Mesodermal cell (in vitro differentiated cells): Measurements from ENCODE around the gene GRN.
"Not testable (repeated sequence)": the region's sequence is repeated elsewhere in the genome, so short reads cannot be mapped to it uniquely, and the experiment has no call there.

Experiments
- H3K27ac ChIP-seq: 2 replicates; pipeline ENCODE4 v1.7.0; 2013; ENCODE audit warnings: mild to moderate bottlenecking, low read depth, low read length, moderate library complexity; ENCODE audit not compliant: severe bottlenecking
- H3K36me3 ChIP-seq: 2 replicates; pipeline ENCODE4 v1.7.1; 2013; ENCODE audit warnings: mild to moderate bottlenecking, low read length, moderate library complexity; ENCODE audit not compliant: control insufficient read depth, insufficient read depth
- H3K4me1 ChIP-seq: one replicate; pipeline ENCODE4 v1.7.1; 2013; ENCODE audit warnings: mild to moderate bottlenecking, low read length; ENCODE audit not compliant: insufficient read depth, control insufficient read depth, poor library complexity, severe bottlenecking
- H3K4me3 ChIP-seq: 2 replicates; pipeline ENCODE4 v1.7.0; 2013; ENCODE audit warnings: low read length, control low read depth, mild to moderate bottlenecking; ENCODE audit not compliant: insufficient read depth, poor library complexity, severe bottlenecking; ENCODE audit errors: extremely low read depth
- H3K9me3 ChIP-seq: 2 replicates; pipeline ENCODE4 v1.7.1; 2013; ENCODE audit warnings: mild to moderate bottlenecking, low read length, moderate library complexity; ENCODE audit not compliant: control insufficient read depth
- WGBS, 2 experiments: methylation state at CpG; one replicate each; pipeline ENCODE4 v1.1.5; 2013; ENCODE audit warnings: missing lambda C conversion rate in 2 of 2; ENCODE audit not compliant: insufficient coverage in 2 of 2; 5-methylcytosine and 5-hydroxymethylcytosine counted together

GRN gene

GRCh38 chr17:44385287-44386181 is 40.4 kb downstream of the GRN start:
- Histone ChIP-seq H3K4me3 (peak overlapping the region; percentile 39), H3K27ac (no peak overlapping the region), H3K9me3 (no peaks in the 10 kb centered on the region), H3K4me1 (no peaks in the 10 kb centered on the region), H3K36me3 (no peaks in the 10 kb centered on the region)
- WGBS, 2 experiments = 29% methylated on average over 61 to 65 of the region's 68 CpGs

DNA sequence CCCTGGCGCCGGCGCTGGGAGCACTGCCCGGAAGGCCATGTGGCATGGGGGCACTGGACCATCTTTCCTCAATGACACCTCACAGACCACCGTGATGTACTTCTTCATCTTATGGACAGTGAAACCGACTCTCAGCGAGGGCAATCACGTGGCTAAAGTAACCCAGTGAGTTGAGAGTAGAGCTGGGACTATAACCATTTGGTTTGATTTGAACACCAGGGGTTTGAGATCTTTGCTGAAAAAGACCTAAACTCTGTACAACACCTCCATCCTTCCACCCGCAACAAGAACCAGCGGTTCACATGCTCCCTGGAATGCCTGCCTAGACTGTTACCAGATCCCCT is 41.1 kb downstream of the GRN start:
- 79 to 94% methylated on average over 6 of the region's 10 CpGs for WGBS, 2 experiments
- Histone ChIP-seq H3K9me3 (no peaks in the 10 kb centered on the region), H3K27ac (no peak overlapping the region), H3K4me1 (no peaks in the 10 kb centered on the region), H3K4me3 (no peak overlapping the region), H3K36me3 (no peaks in the 10 kb centered on the region)

GRCh38 chr17:44387804-44388203 is 42.7 kb downstream of the GRN start:
- H3K4me1 ChIP-seq = no peaks in the 10 kb centered on the region
- WGBS, 2 experiments = no CpG with 5 or more reads among the region's 2 CpGs
- H3K9me3 ChIP-seq = no peaks in the 10 kb centered on the region
- no peak overlapping the region for H3K27ac ChIP-seq
- H3K4me3 ChIP-seq = no peak overlapping the region
- no peaks in the 10 kb centered on the region for H3K36me3 ChIP-seq

GRCh38 chr17:44389281-44389680 is 44.2 kb downstream of the GRN start, which contains the start of gene ITGA2B:
Gene ITGA2B (minus strand): TSS chr17:44389649. CDS start chr17:44389473, 176 bp downstream.
- 67 to 80% methylated on average over 1 of the region's 1 CpG for WGBS, 2 experiments
- Histone ChIP-seq H3K27ac (no peak within 1 kb of the TSS), H3K9me3 (no peaks in the 10 kb centered on the region), H3K4me3 (no peak within 1 kb of the TSS), H3K36me3 (no peaks in the 10 kb centered on the region), H3K4me1 (peaks cover 3% of the 10 kb centered on the region)

- WGBS, 2 experiments = 82 to 94% methylated on average over 4 to 5 of the region's 6 CpGs
- Histone ChIP-seq H3K9me3 (no peaks in the 10 kb centered on the region), H3K36me3 (no peaks in the 10 kb centered on the region), H3K4me1 (peaks cover 3% of the 10 kb centered on the region), H3K4me3 (no peak overlapping the region), H3K27ac (no peak overlapping the region)
These were observed 44.7 kb downstream of the GRN start for GRCh38 chr17:44389723-44390202.

DNA sequence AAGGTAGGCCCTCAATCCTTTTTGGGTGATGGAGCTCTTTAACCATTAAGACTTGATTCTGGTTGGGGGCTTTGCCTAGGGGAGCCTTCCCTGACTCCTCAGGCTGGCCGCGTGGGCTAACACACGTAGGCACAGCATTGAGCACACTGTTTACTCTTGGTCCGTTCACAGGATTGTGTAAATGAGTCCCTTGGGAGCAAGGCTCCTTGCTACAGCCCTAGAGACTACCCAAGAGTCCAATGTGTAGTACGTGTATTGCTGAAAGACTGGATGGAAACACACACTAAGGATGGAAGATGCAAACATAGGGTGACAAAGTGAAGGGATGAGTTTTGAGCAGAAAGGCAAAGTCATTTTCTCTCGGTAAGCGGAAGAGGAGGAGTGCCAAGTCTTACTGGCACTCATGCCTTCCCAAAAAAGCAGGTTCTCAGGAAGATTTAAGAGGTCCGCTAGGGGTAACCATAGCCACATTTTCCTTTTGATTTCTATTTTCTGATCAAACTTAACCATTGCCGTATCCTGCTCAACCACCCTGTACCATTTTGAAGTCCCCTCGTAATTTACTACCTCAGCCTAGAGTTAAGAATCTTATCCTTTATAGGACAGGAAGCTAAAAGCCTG is 45.3 kb downstream of the GRN start:
- no peak overlapping the region for H3K4me3 ChIP-seq
- H3K9me3 ChIP-seq = no peaks in the 10 kb centered on the region
- peaks cover 1% of the 10 kb centered on the region for H3K36me3 ChIP-seq
- H3K27ac ChIP-seq = no peak overlapping the region
- 95% methylated on average over 9 of the region's 10 CpGs for WGBS, 2 experiments
- peaks cover 3% of the 10 kb centered on the region for H3K4me1 ChIP-seq

DNA sequence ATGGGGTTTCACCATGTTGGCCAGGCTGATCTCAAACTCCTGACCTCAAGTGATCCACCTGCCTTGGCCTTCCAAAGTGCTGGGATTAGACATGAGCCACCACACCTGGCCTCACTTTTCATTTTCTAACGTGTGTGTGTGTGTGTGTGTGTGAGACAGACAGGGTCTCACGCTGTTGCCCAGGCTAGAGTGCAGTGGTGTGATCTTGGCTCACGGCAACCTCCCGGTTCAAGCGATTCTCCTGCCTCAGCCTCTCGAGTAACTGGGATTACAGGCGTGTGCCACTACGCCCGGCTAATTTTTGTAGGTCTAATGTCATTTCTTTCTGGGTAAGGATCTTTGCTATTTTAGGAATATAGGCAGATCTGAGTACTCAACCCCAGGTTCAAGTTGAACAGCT is 49.0 kb downstream of the GRN start:
- H3K36me3 ChIP-seq = peaks cover 36% of the 10 kb centered on the region
- not testable (repeated sequence) for H3K9me3 ChIP-seq, H3K4me1 ChIP-seq, H3K27ac ChIP-seq, H3K4me3 ChIP-seq
- 95 to 97% methylated on average over 6 to 8 of the region's 9 CpGs for WGBS, 2 experiments

DNA sequence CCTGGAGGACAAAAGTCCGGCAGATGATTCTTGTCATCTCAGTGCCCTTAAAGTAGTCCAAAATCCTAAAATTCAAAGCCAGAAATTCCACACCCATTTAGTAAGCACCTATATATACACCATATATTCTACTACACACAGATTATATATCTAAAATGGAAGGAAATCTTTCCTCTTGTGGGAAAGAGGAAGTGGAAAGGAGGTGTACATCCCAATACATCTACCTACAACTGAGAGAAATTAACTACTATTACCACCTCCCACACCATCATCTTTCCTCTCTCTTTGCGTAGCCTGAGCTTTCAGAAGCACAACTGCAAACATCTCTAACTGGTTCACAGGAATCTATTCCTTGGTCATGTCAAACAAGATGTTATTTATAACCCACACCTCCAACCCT is 49.7 kb downstream of the GRN start:
- 89 to 100% methylated on average over 2 of the region's 2 CpGs for WGBS, 2 experiments
- Histone ChIP-seq H3K4me1 (peaks cover 3% of the 10 kb centered on the region), H3K9me3 (no peaks in the 10 kb centered on the region), H3K4me3 (no peak overlapping the region), H3K27ac (no peak overlapping the region), H3K36me3 (peaks cover 43% of the 10 kb centered on the region)

DNA sequence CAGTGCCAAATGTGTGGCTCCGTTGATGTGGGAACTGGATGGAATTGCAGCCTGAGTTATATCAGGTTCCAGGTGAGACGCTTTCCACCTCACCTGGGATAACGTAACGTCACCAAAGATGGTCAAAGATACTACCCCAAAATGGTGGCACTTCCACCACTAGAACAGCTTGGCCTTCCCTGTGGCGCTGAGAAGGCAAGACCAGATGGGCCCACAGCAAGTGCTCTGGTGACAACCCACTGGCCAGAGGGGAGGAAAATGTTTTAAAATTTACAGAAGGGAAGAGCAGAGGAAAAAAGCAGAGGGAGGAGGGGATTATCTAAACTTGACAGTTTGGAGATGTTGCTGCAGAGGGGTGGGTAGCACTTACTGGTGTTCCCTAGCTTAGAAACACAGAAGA is 51.8 kb downstream of the GRN start:
- no peaks in the 10 kb centered on the region for H3K9me3 ChIP-seq
- H3K4me3 ChIP-seq = no peak overlapping the region
- H3K4me1 ChIP-seq = peaks cover 3% of the 10 kb centered on the region
- WGBS, 2 experiments = 96 to 100% methylated on average over 1 to 4 of the region's 5 CpGs
- H3K27ac ChIP-seq = no peak overlapping the region
- peaks cover 64% of the 10 kb centered on the region for H3K36me3 ChIP-seq

- H3K4me1 ChIP-seq = peaks cover 3% of the 10 kb centered on the region
- no peak overlapping the region for H3K4me3 ChIP-seq
- peaks cover 71% of the 10 kb centered on the region for H3K36me3 ChIP-seq
- H3K9me3 ChIP-seq = no peaks in the 10 kb centered on the region
- 100% methylated on average over 2 to 6 of the region's 8 CpGs for WGBS, 2 experiments
- no peak overlapping the region for H3K27ac ChIP-seq
These were observed 52.7 kb downstream of the GRN start for GRCh38 chr17:44397479-44398440.
